GM19238 (cell line): ENCODE measurements around the gene BCL11B.
"Not testable (repeated sequence)": the region's sequence is repeated elsewhere in the genome, so short reads cannot be mapped to it uniquely, and the experiment has no call there.

Experiments
- DNase-seq: peaks from one replicate; pipeline ENCODE4 v3.0.0; 2011; ENCODE audit warnings: low spot score; ENCODE audit not compliant: insufficient read length

BCL11B gene

DNA sequence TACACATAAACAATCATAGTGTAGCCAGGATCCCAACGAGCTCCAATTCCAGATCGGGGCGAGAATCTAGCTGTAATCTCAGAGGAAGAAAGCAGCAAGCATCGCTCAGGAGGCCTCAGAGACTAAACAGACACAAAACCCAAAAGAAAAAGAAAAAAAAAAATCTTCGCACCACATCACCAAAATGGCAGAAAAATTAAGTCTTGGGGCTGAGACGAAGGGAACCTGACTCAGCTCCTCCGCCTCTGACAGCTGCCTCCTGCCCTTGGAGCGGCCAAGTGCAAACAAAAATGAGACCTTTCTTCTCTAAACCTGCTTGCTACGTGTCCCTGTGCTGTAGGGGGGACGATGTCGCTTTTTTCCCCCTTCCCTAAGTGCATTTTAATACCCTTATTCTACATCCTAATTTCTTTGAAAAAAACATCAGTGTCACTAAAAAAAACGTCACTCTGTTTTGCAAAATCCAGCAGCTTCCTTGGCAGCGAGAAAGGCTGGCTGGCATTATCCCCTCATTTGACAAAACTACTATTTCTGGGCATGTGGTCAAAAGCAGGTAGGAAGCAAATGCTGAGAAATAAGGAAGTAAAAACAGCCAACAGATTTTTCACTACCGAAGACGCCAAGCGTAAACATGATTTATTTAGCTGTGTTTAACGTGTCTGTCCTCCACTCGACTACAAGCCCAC is 30.5 kb downstream of the BCL11B start:
- no peak for DNase-seq

DNA sequence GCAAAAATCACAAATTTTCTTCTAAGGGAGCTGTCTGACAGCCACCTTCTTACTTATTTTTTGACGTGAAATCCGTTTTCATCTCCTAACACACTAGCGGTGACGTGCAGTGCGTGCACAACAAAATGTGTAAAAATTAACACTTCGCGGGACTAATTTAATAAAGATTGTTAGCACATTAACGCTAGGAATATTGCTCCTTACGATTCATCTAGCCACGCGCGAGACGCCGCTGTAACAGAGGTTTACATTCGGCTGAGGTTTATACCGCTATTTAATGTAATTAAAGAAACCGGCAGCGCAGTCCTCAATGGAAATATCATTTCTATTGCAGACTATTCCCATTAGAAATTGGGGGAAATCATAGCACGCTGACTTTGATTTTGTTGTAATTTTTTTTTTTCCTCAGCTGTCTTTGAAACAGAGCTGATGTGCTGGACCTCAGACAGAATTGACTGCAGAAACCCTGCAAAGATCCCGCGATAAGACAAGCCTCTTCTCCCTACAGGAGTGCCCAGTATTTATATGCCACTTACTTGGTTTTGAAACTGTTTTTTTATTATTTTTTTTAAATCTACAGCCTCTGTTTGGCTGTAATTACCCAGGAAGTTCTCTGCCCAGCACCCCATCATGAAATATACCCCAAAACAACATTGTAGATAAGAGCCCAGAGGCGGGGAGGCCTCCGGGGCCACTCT is 31.2 kb downstream of the BCL11B start:
- no peak for DNase-seq

DNA sequence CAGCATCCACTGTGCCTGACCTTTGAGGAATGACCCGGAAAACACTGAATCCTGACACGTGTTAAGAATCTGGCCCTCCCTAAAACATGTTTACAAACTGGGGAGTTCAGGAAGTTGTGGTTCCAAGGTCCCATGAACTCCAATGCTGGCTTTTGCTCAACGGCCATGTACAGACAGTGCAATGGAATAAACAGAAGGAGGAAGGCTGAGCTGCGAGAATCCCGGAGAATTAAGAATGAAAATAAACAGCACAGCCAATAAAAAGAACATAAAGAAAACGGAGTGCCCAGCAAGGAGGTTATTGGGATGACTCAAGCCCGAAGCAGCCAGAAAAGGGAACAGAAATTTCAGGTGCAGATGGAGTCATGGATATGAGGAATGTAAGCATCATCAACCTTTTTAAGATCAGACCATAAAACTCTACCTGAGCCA is 32.3 kb downstream of the BCL11B start:
- DNase-seq: no peak

- no peak for DNase-seq
Measured at GRCh38 chr14:99238216-99238615, 33.8 kb downstream of the BCL11B start.

DNA sequence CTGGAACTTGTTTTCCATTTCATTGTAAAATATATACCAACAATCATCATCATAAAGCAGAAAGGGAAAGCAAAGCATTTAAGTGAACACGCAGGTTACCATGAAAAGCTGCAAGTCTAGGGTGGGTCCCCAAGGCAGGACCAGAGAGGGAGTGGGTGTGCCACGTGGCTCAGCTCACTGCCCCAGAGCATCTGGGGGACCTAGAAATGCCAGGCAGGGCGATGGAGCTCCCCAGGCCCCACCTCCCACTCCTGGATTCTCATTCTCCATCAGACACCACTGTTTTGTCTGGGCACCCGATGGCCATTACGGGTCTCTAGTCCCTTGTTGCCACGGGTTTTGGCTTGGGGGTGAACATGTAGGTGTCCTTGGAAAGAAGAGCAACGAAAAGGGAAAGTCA is 34.7 kb downstream of the BCL11B start:
- DNase-seq: no peak

GRCh38 chr14:99236386-99237138 is 35.4 kb downstream of the BCL11B start:
- no peak for DNase-seq

DNA sequence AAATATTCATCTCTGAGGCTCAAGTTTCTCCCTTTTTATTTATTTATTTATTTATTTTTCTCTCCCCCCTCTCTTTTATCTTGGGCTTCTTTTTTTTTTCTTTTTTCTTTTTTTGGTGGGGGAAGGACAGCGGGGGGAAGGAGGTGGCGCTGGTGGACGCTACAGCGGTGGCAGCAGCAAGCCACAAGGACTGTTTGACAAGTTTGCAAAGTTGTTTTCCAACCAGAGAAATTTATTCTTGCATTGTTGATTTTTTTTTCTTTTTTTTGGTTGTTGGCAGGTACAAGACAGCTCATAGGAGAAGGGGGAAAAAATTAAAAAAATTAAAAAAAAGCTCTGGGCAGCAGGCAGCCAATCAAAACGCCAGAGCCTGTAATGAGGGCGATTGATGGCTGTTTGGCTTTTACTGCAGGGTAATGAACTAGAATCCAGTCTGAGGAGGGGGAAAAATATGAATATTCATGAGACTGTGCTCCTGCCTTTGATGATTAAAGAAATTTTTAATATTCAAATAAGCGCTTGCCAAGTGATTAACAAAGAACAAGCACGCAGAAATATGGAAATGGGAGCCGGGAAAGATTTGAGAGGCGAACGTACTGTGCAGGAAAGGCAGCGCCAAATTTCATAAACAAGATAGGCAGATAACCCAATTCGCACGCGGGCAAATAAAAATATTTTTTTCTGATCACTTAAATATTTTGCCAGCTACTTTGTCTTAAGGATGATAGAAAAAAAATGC is 36.2 kb downstream of the BCL11B start:
- DNase-seq: no peak

GRCh38 chr14:99234961-99235571 is 36.9 kb downstream of the BCL11B start:
- no peak for DNase-seq

DNA sequence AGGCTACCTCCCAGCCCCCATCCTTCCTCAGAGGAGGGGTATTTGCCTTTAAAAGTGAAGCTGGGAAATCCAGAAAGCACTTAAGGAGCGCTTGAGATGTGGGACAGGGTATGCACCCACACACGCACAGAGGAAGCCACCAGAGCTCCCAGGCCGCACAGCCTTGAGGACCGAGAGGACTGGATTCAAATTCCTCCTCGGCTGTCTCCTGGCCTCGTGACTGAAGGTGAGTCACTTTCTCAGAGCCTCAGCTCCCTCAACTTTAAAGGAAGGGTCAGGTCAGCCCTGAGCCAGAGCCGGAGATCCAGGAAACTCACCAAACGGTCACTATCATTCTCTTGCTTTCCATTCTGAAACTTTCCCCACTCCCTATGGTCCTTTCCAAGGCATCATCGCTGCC is 37.6 kb downstream of the BCL11B start:
- DNase-seq: no peak

GRCh38 chr14:99233222-99234035 is 38.6 kb downstream of the BCL11B start:
- no peak for DNase-seq

DNA sequence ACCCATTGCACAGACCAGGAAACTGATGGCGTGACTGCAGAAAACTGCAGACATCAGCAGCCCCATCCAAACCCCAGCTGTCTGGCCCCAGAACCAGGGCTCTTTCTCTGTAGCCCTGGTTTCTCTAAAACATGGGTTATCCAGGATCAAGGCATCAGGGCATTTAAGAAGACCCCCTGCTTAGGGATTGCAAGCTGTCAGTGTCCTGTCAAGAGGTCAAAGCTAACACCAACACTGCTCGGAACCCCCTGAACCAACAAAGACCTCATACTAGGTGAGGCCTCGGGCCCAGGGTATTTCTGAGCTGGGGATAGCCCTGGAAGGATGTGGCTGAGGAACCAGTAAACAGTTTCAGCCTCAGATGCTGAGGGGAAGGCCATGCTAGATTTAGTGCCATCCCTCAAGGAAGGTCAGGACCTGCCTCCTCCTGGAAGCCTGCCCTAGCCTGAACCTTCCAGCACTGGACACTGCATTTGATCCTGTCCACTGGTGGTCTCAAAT is 39.2 kb downstream of the BCL11B start:
- no peak for DNase-seq

- DNase-seq: no peak
Measured at GRCh38 chr14:99231850-99232713, 39.9 kb downstream of the BCL11B start.

GRCh38 chr14:99231161-99231849 is 40.7 kb downstream of the BCL11B start:
- DNase-seq: no peak

- DNase-seq: no peak
Measured at GRCh38 chr14:99230208-99231151, 41.5 kb downstream of the BCL11B start.

DNA sequence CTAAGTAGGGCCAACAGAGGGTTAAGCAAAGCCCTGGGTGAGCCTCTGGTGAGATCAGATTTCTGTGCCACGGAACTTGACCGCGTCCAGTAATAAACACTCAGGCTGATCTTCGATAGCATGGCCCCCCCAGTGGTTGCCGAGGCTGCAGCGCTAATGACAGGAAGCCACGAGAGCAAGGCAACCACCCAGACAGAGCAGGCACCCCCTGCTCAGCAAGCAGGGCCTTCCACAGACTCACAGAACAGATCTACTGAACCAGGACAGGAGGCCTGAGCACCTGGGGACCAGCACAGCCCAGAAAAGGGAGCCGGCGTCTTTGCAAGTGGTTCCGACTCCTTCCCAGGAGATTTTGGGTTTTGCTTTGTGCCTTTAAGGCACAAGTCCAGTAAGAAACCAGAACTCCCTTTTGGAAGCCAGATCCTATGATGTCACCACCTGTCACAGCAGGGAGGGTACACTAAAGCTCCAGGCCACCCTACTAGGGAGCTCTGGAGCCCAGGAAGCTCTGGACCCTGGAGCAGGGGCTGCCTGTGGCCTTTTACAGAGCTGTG is 42.3 kb downstream of the BCL11B start:
- no peak for DNase-seq

GRCh38 chr14:99228760-99229159 is 43.2 kb downstream of the BCL11B start:
- DNase-seq: not testable (repeated sequence)

- no peak for DNase-seq
Measured at GRCh38 chr14:99226687-99227086, 45.3 kb downstream of the BCL11B start.
